22Rv1 (cell line): ENCODE measurements around the gene CLRN3.

Experiments
- H3K27ac ChIP-seq: fragments of 450-650 bp; 2 replicates; pipeline ENCODE4 v1.5.1; 2017
- ZFX ChIP-seq: fragments of 450-650 bp; IDR thresholded peaks from 2 replicates; pipeline ENCODE4 v1.6.1; 2017; ENCODE audit warnings: antibody characterized with exemption, borderline replicate concordance
- TF ChIP-seq, protein P1 (sequence below): fragments of 450-650 bp; IDR thresholded peaks from 2 replicates; pipeline ENCODE4 v1.5.1; 2017; ENCODE audit warnings: mild to moderate bottlenecking

Gene CLRN3

DNA sequence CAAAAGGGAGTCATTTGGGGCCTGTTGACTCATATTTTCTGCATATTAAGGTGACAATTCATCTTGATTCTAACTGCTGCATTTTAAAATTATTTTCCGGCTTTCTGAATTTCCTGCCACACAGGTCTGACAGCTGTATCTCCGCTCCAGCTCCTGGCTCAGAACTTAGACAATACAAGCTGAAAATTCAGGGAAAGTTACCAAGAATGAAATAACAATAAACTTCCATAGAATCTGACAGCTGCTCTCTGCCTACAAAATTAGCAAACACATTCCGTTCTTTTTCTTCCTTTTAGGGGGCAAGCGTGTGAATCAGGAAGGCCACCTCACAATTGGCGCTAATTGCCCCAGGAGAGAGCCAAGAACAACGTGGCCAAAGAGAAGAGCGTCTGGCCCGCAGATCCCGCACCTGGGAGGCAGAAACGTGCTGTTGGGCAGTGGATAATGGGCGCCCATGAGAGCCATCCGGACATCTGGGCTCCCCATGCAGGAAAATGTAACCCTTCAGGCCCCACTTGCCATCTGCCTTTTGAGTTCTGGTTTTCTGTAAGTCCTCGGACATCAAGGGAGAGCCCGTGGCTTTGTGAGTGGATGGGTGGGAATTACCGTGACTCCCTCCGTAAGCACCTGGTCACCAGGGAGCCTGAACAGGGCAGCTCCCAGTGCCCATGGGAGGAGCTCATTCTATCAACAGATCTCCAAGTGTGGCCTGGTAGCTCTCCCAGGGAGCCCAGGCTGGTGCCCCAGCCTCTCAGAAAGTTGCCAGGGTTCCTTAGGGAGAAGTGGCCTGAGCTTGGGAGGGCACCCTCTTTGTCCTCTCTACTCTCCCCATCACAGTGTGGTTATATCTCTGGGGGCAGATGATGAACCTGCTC is 5.0 kb downstream of the CLRN3 start:
- TF ChIP-seq, protein P1, sequence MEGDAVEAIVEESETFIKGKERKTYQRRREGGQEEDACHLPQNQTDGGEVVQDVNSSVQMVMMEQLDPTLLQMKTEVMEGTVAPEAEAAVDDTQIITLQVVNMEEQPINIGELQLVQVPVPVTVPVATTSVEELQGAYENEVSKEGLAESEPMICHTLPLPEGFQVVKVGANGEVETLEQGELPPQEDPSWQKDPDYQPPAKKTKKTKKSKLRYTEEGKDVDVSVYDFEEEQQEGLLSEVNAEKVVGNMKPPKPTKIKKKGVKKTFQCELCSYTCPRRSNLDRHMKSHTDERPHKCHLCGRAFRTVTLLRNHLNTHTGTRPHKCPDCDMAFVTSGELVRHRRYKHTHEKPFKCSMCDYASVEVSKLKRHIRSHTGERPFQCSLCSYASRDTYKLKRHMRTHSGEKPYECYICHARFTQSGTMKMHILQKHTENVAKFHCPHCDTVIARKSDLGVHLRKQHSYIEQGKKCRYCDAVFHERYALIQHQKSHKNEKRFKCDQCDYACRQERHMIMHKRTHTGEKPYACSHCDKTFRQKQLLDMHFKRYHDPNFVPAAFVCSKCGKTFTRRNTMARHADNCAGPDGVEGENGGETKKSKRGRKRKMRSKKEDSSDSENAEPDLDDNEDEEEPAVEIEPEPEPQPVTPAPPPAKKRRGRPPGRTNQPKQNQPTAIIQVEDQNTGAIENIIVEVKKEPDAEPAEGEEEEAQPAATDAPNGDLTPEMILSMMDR = no peak
- TF ChIP-seq ZFX = no peak
- no peak overlapping the region for H3K27ac ChIP-seq

DNA sequence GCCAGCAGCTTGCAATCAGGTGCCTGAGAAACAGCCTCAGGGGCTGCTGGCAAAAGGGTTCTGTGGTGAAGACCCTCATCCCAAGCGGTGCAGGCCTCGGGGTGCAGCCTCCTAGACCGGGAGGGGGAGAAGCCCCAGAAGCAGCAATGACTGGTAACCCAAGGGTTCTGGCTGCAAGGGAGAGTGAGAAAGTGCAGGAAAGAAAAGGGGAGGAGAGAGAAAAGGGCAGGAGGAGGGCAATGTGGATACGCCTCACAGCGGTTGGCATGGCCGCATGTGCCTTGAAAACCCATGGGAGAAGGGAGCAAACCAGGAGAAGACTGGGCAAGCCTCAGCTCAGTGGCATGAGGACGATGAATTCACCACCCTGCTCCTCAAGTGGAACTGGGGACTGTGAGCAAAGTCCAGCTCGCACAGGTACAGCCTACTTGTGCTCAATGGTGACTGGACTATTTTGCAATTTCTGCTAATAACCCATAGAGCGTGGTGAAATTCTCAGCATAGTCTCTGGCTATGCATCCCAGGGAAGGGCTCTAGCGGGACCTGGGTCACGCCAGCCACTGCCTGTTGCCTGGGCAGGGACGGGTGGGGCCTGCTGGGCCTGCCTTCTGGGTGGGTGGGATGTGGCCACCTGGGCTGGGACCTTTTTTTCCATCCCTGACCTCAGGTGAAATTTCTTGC is 6.2 kb downstream of the CLRN3 start:
- no peak overlapping the region for H3K27ac ChIP-seq
- TF ChIP-seq ZFX = no peak
- TF ChIP-seq, protein P1 = no peak

DNA sequence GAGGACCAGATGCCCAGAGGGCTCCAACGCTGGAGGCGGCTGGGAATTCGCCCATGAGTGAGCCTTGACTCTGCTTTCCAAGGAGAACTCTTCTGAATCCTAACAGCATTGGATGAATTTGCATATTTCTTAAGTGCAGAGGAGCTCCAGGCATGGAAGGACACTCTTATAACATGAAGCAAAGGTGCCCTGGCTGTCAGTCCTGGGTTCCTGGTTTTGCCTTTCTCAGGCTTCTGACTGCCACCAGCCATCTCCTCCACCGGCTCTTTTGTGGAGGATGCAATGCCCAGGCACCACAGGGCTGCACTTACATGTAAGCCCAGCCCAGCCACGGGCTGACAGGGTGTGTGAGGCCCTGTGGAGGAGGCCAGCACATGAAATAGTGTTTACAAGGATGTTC is 8.2 kb downstream of the CLRN3 start:
- TF ChIP-seq, protein P1 = no peak
- TF ChIP-seq ZFX = no peak

DNA sequence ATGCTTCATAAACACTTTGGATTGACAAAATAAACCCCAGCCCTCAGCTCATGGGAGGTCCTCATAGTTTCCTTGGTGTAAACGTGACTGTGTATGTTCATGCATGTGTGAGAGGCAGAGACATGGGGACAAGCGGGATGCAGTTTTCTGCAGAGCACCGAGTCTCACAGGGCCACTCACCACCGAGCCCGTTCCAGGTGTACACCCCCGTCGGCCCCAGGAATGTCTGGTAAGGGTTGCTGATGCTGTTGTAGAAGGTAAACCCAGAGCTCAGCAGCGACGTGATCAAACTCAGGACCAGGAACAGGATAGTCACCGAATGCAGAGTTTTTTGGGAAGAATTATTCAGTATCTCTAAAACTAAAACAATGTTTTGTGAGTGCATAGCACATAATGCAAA is 9.2 kb downstream of the CLRN3 start:
- H3K27ac ChIP-seq = no peak overlapping the region
- TF ChIP-seq ZFX = no peak
- TF ChIP-seq, protein P1 = no peak

More for the DNA sequence above, 8.2 kb downstream of the CLRN3 start:
- H3K27ac ChIP-seq = no peak overlapping the region

DNA sequence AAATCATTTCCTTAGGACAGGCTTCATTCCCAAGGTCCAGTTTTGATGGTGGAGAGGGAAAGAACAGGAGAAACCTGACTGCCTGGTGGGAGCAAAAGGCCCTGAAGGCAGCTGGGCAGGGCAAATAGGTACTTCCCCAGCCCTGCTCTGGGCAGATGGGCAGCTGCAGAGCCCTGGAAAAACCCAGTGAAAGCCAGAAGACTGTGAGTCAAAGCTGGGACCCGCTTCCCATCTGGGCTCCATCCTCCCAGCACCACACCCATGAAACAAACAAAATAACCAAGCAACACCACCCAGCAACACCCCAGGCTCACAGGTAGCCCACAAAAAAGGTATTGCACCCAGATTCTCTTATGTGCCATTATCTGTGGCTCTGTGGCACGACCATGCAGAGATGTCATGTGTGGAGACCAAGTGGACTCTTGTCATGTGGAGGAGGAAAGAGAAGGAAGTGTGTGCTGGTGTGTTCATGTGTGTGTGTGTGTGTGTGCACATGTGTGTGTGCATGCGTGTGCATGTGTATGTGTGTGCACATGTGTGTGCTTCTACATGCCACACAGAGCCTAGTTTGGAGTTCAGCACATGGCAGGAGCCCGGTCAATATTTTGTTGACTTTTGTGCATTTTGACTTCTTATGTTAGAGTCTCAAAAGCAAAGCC is 9.8 kb downstream of the CLRN3 start:
- no peak for TF ChIP-seq ZFX
- no peak overlapping the region for H3K27ac ChIP-seq

DNA sequence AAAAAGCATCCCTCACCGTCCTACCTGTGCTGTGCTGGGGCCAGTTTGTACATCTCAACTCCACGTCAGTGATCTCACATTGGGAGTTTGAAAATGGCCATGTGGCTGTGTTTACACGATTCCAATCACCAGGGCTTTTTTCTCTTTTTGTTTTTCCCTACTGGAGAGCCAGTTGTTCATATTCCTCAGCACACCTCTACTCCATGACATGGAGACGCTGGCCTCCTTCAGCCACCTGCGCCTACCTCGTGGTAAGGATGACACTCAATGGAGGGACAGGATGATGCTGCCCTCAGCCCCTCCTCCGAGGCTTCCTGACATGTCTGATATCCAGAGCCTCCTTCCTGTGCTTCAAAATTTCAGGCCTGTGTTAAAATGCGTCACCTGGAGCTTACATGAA is 10.3 kb downstream of the CLRN3 start:
- no peak for TF ChIP-seq ZFX
- TF ChIP-seq, protein P1 = no peak
- no peak overlapping the region for H3K27ac ChIP-seq

DNA sequence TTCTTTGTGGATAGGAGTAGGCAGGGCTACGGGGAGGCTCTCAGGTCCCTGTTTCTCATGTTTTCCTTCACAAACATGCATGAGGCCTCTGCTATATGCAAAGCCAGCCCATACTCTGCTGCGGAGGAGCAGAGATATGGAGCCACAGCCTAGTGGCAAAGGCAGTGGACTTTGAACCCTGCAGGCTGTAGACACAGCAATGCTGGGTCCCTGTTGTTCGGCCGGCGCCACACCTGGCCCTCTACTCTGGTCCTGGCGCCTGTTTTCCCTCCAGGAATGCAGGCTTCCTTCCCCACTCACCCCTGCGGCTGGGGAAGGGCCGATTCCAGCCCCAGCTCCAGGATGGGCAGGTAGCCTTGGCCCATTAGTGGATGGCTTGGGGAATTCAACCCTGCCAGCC is 11.5 kb downstream of the CLRN3 start:
- TF ChIP-seq, protein P1 = no peak
- TF ChIP-seq ZFX = no peak
- peak overlapping the region; percentile 25; the same call in 1 of the 2 replicates for H3K27ac ChIP-seq
